GM18909 (cell line): ENCODE measurements around the gene NFIA.

Experiments used
- ATAC-seq: cut with Tn5 transposase; IDR thresholded peaks from one replicate; pipeline ENCODE4 v1.9.1; 2021; ENCODE audit warnings: mild to moderate bottlenecking; ENCODE audit not compliant: unreplicated experiment, poor library complexity

Gene NFIA

DNA sequence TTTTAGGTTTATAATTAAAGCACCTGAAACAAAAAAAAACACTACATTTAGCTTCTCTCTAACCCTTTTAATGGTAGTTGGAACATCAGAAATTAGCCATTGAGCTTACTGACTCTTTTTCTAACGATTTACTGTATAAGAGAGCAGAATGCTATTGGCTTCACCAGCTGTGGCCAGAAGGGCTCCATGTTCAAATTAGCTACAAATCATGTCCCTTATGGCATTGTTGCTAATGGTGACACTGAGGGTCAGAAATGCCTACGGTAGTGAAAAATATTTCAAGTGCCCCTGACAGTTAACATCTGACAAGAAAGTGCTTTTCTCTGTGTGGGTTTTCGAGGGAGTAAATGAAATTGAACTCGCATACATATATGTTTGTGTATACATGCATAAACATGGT is 232.7 kb downstream of the NFIA start:
- no peak for ATAC-seq

GRCh38 chr1:61316493-61316892 is 234.1 kb downstream of the NFIA start:
- no peak for ATAC-seq

GRCh38 chr1:61318319-61319125 is 236.2 kb downstream of the NFIA start:
- peak; percentile 99 for ATAC-seq

DNA sequence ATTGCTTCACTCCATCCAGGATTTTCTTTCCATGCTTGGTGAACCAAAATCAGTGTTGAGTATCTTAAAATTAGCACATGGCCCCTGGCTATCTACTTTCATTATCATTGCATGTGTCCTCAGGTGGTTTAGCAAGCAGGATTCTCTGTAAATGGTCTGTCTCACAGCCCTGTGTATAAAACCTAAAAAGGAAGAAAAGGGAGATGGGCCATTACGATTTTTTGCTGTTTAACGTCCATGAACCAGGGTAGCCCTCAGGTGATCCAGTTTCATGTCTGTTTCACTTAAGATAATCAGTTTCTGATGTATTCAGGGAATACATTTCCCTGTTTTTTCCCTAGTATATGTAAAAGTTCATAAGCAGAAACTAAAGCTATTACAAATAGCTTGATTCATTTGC is 238.2 kb downstream of the NFIA start:
- no peak for ATAC-seq

DNA sequence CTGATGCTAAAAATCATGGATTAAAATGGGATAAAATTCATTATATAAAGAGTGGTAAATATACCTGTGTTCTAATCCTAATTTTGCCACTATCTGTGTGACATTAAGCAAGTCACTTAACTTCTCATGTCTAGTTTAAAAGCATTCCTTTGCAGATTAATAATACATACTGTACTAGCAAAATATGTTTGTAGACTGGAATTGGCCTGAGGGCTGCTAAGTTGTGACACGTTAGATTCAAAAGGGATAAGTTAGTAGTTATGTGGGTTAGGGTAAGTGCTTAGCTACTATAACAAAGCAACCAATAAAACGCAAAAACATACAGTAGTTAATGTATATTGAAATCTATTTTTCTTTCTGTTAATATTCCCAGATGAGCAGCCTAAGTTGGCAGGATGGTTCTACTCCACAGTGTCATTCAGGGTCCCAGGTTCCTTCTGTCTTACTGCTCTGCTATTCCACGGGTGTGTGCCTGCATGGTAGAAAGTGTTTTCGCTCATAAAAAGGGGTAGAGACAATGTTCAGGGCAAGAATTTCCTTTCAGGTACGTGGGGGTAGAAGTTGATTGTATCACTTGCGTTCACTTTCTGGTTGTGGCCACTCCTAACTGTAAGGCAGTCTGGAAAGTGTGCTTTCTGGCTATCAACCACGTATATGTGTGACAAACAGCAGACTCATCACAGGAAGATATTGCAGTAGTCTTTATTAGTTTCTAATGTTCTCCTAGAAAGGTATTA is 239.8 kb downstream of the NFIA start:
- ATAC-seq: no peak

DNA sequence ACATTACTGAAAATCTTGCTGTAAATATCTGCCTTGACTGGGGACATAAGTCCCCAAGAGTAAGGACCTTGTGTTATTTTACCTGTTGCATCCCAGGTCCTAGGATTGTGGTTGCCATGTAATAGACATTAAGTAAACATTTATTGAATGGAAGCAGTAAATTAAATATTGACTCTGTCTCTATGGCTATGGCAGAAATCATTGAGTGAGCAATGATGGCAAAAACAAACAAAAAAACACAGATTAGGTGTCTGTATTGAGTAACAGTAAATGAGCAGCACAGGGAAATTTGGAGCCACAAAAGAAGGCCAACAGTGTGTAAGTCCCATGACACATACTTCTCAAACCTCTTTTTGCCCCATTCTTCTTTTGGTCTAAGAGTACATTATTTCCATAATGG is 240.4 kb downstream of the NFIA start:
- ATAC-seq: no peak

GRCh38 chr1:61323681-61324328 is 241.4 kb downstream of the NFIA start:
- ATAC-seq: no peak

GRCh38 chr1:61326713-61327112 is 244.4 kb downstream of the NFIA start:
- ATAC-seq: no peak

DNA sequence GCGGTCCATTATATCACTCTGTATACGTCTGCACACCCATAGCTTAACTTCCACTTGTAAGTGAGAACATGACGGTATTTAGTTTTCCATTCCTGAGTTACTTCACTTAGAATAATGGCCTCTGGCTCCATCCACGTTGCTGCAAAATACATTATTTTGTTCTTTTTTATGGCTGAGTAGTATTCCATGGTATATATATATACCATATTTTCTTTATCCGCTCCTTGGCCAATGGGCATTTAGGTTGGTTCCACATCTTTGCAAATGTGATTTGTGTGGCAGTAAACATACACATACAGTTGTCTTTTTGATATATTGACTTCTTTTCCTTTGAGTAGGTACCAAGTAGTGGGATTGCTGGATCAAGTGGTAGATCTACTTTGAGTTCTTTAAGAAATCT is 245.1 kb downstream of the NFIA start:
- ATAC-seq: no peak

- ATAC-seq: no peak
Measured at GRCh38 chr1:61329556-61329955, 247.2 kb downstream of the NFIA start.

DNA sequence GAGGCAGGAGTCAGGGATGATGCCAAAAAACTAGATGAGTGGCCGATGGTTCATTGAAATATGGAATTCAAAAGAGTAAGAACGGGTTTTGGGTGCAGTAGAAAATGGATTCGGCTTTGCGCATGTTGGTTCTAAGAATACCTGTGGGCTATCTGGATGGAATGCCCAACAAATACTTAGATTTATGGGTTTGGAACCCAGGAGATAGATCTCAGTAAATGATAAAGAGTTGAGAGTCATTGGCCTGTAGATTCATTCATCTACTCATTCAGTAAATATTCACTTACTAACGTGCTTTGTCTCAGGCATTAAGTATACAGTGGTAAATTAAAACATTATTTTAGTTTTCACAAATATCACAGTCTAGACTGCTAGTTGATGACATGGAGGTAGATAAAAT is 247.7 kb downstream of the NFIA start:
- ATAC-seq: no peak

DNA sequence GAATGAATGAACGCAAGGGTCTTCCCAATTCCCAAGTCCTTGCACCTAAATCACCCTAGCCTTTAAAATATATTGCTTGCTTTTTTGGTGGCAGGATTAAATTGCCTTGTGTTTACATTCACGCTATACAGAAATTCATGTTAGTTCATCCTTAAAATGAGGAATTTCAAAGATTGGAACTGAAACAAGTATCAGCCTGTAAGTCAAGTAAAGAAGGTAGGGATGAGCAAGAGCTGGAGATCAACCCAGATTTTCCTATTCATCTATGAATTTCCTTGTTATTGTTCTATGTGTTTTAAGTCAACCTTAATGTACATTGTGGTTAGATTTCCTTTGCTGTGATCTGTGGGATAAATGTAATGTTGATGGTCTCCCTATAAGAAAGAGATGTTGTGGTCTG is 248.2 kb downstream of the NFIA start:
- ATAC-seq: no peak

- ATAC-seq: peak; percentile 99
Measured at GRCh38 chr1:61332196-61332753, 249.9 kb downstream of the NFIA start.

GRCh38 chr1:61332796-61333195 is 250.4 kb downstream of the NFIA start:
- no peak for ATAC-seq

DNA sequence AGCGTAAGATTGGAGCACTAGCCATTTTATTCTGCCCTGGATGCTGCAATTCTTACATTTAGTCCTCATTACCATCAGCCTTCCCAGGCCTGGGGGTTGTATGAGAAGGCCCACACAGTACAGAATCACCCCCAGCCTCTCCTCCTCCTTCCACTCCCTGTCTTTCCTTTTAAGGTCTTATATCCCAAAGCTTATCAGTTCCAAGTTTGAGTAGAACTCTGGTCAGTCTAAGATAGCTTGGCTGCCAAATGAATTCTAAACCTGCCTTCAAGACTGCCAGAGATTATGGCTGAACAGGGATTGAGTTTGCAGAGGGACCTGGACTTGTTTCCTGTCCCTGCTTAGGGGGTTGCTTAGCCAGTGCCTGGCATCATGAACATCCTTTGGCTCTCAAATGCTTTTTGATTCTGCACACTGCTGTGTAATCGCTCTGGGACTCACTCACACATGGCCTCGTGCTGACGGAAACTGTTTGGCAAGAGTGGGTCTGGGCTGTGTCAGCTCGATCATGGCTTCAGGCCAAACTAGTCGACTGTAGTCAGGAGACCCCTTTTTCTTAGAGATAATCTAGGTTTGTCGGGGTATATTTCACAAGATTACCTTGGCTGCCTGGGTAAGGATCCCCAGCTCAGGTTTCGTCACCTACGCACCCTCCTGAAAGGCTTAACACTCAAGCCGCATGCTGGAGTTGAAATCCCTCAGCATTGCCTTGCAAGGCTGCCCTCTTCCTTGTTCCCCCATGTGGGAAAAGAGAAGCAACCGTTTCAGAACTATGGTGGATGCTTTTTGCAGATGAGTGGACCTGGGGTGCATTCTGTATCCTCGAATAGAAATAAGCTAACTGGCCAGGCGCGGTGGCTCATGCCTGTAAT is 252.6 kb downstream of the NFIA start:
- ATAC-seq: no peak

GRCh38 chr1:61337037-61337436 is 254.7 kb downstream of the NFIA start:
- no peak for ATAC-seq

DNA sequence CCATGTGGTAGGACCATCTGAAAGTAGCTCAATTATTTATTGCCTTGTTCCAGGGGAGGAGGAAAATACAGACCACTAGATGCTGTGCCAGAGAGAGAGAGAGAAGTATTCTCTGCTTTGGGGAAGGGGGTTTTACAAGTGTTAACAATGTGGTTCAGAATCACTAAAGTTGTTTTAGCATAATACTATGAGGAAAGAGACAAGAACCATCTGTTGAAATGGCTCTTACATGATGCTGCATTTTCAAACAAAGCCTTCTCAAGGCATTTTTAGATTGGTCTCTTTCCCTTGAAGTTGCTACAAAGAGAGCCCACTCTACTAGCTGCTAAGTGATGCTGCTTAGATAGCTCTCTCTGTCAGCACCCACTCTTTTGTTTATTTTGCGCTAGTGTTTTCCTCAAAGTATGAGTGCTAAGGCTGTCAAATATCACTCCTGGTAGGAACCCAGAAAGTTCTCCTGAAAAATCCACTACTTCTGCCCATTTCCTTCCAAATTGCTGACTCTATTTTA is 255.1 kb downstream of the NFIA start:
- ATAC-seq: no peak

DNA sequence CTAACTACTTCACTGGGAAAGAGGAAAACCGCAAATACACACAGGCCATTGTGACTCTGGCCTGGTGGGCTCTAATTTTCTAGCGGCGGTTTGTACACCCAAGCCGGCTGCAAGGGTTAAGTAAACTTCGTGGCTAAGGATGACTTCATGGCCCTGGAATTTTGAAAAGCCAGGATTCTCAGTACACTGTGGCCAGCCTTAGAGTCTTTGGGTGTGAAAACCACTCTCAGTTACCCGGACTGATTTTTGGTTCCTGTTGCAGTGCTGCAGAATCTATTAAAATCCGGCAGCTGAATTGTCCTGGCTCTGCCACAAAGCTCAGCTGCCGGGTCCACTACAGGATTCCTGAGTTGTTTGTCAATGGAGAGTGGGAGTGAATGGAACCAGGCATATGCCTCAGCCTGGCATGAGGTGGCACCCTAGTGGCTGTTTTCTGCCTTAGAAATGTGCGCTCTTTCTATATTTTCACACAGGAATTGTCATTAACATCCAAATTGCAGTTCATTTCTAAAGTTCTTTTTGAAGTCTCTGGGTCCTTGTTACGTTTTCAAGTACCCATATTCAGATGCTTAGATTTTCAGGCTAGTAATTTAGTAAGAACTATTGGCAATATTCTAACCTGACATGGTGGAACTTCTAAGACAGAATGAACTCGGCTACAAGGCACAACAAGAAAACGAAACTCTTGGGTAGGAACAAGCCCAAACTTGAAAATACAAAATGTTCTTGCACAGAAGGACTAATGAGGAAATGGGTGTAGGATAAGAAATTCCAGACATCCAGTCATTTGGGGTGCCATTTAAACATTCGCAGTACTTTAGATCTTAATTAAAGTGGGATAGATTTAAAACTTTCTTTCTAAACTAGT is 255.9 kb downstream of the NFIA start:
- peak; percentile 49 for ATAC-seq

GRCh38 chr1:61338899-61339298 is 256.5 kb downstream of the NFIA start:
- ATAC-seq: no peak
